ENCODE measurements around the gene SLC7A6.

Gene SLC7A6

GRCh38 chr16:68300734-68301459 is 36.6 kb downstream of the SLC7A6 start:
- no peak for DNase-seq

- no peak for DNase-seq
Observed at GRCh38 chr16:68306633-68307032, 42.3 kb downstream of the SLC7A6 start.

- no peak for DNase-seq
Observed at GRCh38 chr16:68309799-68310198, 45.5 kb downstream of the SLC7A6 start.

GRCh38 chr16:68310437-68310773 is 46.1 kb downstream of the SLC7A6 start:
- DNase-seq, result peak; percentile 86

GRCh38 chr16:68310774-68311511 is 46.6 kb downstream of the SLC7A6 start, which contains the start of the genes PRMT7 and SLC7A6OS:
Gene PRMT7 (plus strand): TSS chr16:68311019. CDS start chr16:68315980, 4,961 bp downstream.
Gene SLC7A6OS (minus strand): TSS chr16:68310946. CDS start chr16:68310926, 20 bp downstream.
- peak; percentile 89 for DNase-seq

GRCh38 chr16:68313116-68313515 is 48.8 kb downstream of the SLC7A6 start:
- no peak for DNase-seq

GRCh38 chr16:68319185-68319908 is 55.0 kb downstream of the SLC7A6 start:
- DNase-seq, result no peak

- no peak for DNase-seq
Observed at GRCh38 chr16:68324336-68324735, 60.0 kb downstream of the SLC7A6 start.

GRCh38 chr16:68324780-68325357 is 60.5 kb downstream of the SLC7A6 start:
- no peak for DNase-seq

GRCh38 chr16:68328151-68328859 is 64.0 kb downstream of the SLC7A6 start:
- DNase-seq, result peak; percentile 69

GRCh38 chr16:68328860-68329390 is 64.6 kb downstream of the SLC7A6 start:
- DNase-seq, result no peak

GRCh38 chr16:68331879-68332410 is 67.6 kb downstream of the SLC7A6 start:
- no peak for DNase-seq

GRCh38 chr16:68332411-68333121 is 68.2 kb downstream of the SLC7A6 start:
- peak; percentile 30 for DNase-seq

- DNase-seq, result no peak
Observed at GRCh38 chr16:68335175-68335574, 70.8 kb downstream of the SLC7A6 start.

GRCh38 chr16:68338326-68339119 is 74.2 kb downstream of the SLC7A6 start:
- DNase-seq, result no peak

- DNase-seq, result no peak
Observed at GRCh38 chr16:68339214-68339613, 74.9 kb downstream of the SLC7A6 start.

- no peak for DNase-seq
Observed at GRCh38 chr16:68342620-68343019, 78.3 kb downstream of the SLC7A6 start.

- DNase-seq, result no peak
Observed at GRCh38 chr16:68343137-68343536, 78.8 kb downstream of the SLC7A6 start.

- DNase-seq, result no peak
Observed at GRCh38 chr16:68344252-68344651, 79.9 kb downstream of the SLC7A6 start.

- no peak for DNase-seq
Observed at GRCh38 chr16:68345351-68345810, 81.1 kb downstream of the SLC7A6 start.
